Peyer's patch (tissue), 4 donors: ENCODE measurements around the gene DNASE2B.

Experiments used
- CTCF ChIP-seq, 6 experiments: fragments of 450-650 bp in 4 of 6; fragments of 200-600 bp in 2 of 6; sonication (generic) in 1 of 6; IDR thresholded peaks; one replicate each; pipeline ENCODE4 v1.5.1; 2017 to 2019; ENCODE audit warnings: antibody characterized with exemption in 6 of 6, mild to moderate bottlenecking in 3 of 6, moderate library complexity in 1 of 6
- POLR2A ChIP-seq, 2 donors: fragments of 450-650 bp; IDR thresholded peaks; one replicate each; pipeline ENCODE4 v1.5.1; 2017; ENCODE audit warnings: antibody characterized with exemption in 2 of 2, mild to moderate bottlenecking in 2 of 2, moderate library complexity in 2 of 2

- TF ChIP-seq POLR2A (IDR thresholded peaks at IDR 0.05) = no peak
- no peak for TF ChIP-seq CTCF (IDR thresholded peaks at IDR 0.05)
Measured at GRCh38 chr1:84409888-84410287, 11.6 kb downstream of the DNASE2B start.
